SKM-1 treated with dmso at 0.1 percent for 144 hours (cell line): ENCODE results near the gene PDIA6.
"Not testable (repeated sequence)": the region's sequence is repeated elsewhere in the genome, so short reads cannot be mapped to it uniquely, and the experiment has no call there.

ENCODE experiments used
- DNase-seq: peaks from one replicate; lab custom pipeline; 2025; ENCODE audit not compliant: unreplicated experiment; lab: John Stamatoyannopoulos, UW

PDIA6 gene

GRCh38 chr2:10833021-10833420 lies 20.4 kb upstream of the PDIA6 start:
- no peak for DNase-seq

GRCh38 chr2:10832203-10832936 lies 19.8 kb upstream of the PDIA6 start:
- peak; percentile 67 for DNase-seq

- no peak for DNase-seq
Observed at GRCh38 chr2:10831400-10831985, 18.9 kb upstream of the PDIA6 start.

GRCh38 chr2:10830641-10831399 lies 18.2 kb upstream of the PDIA6 start:
- DNase-seq: no peak

GRCh38 chr2:10830203-10830602 lies 17.6 kb upstream of the PDIA6 start:
- DNase-seq: no peak

- DNase-seq: no peak
Observed at GRCh38 chr2:10829299-10829698, 16.7 kb upstream of the PDIA6 start.

- no peak for DNase-seq
Observed at GRCh38 chr2:10828346-10828745, 15.8 kb upstream of the PDIA6 start.

- no peak for DNase-seq
Observed at GRCh38 chr2:10826625-10827024, 14.0 kb upstream of the PDIA6 start.

- no peak for DNase-seq
Observed at GRCh38 chr2:10826026-10826425, 13.4 kb upstream of the PDIA6 start.

GRCh38 chr2:10824191-10824590 lies 11.6 kb upstream of the PDIA6 start:
- no peak for DNase-seq

- peak; percentile 28 for DNase-seq
Observed at GRCh38 chr2:10820978-10821695, 8.6 kb upstream of the PDIA6 start.

GRCh38 chr2:10820562-10820961 lies 8.0 kb upstream of the PDIA6 start:
- DNase-seq: no peak

GRCh38 chr2:10819714-10820314 lies 7.2 kb upstream of the PDIA6 start:
- DNase-seq: no peak

- DNase-seq: no peak
Observed at GRCh38 chr2:10818984-10819383, 6.4 kb upstream of the PDIA6 start.

GRCh38 chr2:10818305-10818704 lies 5.7 kb upstream of the PDIA6 start:
- DNase-seq: not testable (repeated sequence)

GRCh38 chr2:10817413-10817812 lies 4.8 kb upstream of the PDIA6 start:
- DNase-seq: no peak

GRCh38 chr2:10814571-10815331 lies 2.2 kb upstream of the PDIA6 start:
- DNase-seq: no peak

GRCh38 chr2:10814142-10814541 lies 1.6 kb upstream of the PDIA6 start:
- DNase-seq: no peak

- DNase-seq: not testable (repeated sequence)
Observed at GRCh38 chr2:10813163-10814138, 866 bp upstream of the PDIA6 start.
